CD4-positive, alpha-beta T cell treated with Interleukin-2 at 100 ng/mL for 4 hours (primary cell): ENCODE data around the gene CFAP46.
A peak's percentile ranks its signal among the peaks of the same experiment; 100 is the strongest.
"Not testable (repeated sequence)": the region's sequence is repeated elsewhere in the genome, so short reads cannot be mapped to it uniquely, and the experiment has no call there.

Experiments used
- DNase-seq: peaks from one replicate; pipeline ENCODE4 v3.0.0-alpha.2; 2020; ENCODE audit warnings: low spot score

The CFAP46 gene

GRCh38 chr10:132944510-132944909 lies 2.1 kb upstream of the CFAP46 start:
- no peak for DNase-seq

- DNase-seq = no peak
Observed at GRCh38 chr10:132943791-132944404, 1.5 kb upstream of the CFAP46 start.

- no peak for DNase-seq
Observed at GRCh38 chr10:132943058-132943790, 854 bp upstream of the CFAP46 start.

- no peak for DNase-seq
Observed at GRCh38 chr10:132941640-132942051, 724 bp downstream of the CFAP46 start.

GRCh38 chr10:132940791-132941465 lies 1.4 kb downstream of the CFAP46 start:
- DNase-seq = no peak

- DNase-seq = peak; percentile 29
Observed at GRCh38 chr10:132939957-132940790, 2.2 kb downstream of the CFAP46 start.

- DNase-seq = no peak
Observed at GRCh38 chr10:132939378-132939955, 2.9 kb downstream of the CFAP46 start.

GRCh38 chr10:132938472-132939339 lies 3.7 kb downstream of the CFAP46 start:
- DNase-seq = no peak

- DNase-seq = no peak
Observed at GRCh38 chr10:132937861-132938260, 4.5 kb downstream of the CFAP46 start.

GRCh38 chr10:132934953-132935352 lies 7.4 kb downstream of the CFAP46 start:
- DNase-seq = no peak

GRCh38 chr10:132933308-132934042 lies 8.9 kb downstream of the CFAP46 start:
- DNase-seq = no peak

- no peak for DNase-seq
Observed at GRCh38 chr10:132932461-132933307, 9.7 kb downstream of the CFAP46 start.

- DNase-seq = not testable (repeated sequence)
Observed at GRCh38 chr10:132931258-132932250, 10.8 kb downstream of the CFAP46 start.

- DNase-seq = not testable (repeated sequence)
Observed at GRCh38 chr10:132930701-132931100, 11.7 kb downstream of the CFAP46 start.

- no peak for DNase-seq
Observed at GRCh38 chr10:132929953-132930548, 12.3 kb downstream of the CFAP46 start.

GRCh38 chr10:132929480-132929879 lies 12.9 kb downstream of the CFAP46 start:
- DNase-seq = no peak

- no peak for DNase-seq
Observed at GRCh38 chr10:132928261-132928660, 14.1 kb downstream of the CFAP46 start.

GRCh38 chr10:132927824-132928223 lies 14.5 kb downstream of the CFAP46 start:
- DNase-seq = no peak
